ENCODE results near the gene NAT8L. TPM values are rescaled to one million over a fixed set of nuclear protein-coding genes. Genes with fewer than 3 reads are reported as not detected.

Gene NAT8L
- total RNA-seq, 1 experiment from 2014 or later, result 1.6 TPM

DNA sequence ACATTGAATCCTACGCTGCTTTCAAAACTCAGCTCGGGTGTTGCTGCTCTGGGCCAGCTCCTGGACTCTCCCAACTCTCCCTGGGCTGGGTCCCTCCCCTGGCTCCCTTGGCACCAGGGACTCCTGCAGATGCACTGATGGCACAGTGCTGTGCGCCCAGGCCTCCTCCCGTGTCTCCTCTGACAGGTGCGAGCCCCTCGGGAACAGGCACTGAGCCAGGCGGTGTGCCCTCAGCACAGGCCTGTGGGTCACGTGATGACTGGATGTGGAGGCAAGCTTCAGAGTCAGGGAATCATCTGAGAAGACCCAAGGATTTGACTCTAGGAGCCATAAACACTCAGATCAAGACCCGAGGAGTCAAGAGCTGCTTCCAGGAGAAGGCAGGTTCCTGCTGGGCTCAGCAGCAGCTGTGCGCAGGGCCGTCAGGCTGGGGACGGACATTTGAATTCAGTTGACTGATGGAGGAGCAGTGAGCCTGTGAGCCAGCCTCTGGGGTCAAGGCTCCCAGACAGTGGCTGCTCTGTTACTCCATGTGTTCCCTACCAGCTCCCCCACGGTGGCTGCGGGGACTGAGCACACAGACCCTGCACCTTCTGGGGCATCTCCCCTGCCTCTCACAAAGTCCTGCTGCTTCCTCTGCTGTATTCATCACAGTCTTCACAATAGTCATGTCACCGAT is 33.0 kb downstream of the NAT8L start:
- H3K4me1 ChIP-seq (ENCODE audit: insufficient read depth, low read length), result peaks cover 7% of the 10 kb centered on the region
- H3K36me3 ChIP-seq (ENCODE audit: low read depth, low read length), result no peaks in the 10 kb centered on the region
- ATAC-seq (no peak), DNase-seq (no peak)
- H2AFZ ChIP-seq (ENCODE audit: low read length), result no peak overlapping the region
- no peak overlapping the region for H3K4me2 ChIP-seq (ENCODE audit: low read length)
- no peaks in the 10 kb centered on the region for H4K20me1 ChIP-seq (ENCODE audit: low read length)
- no peaks in the 10 kb centered on the region for H3K79me2 ChIP-seq (ENCODE audit: low read length)
- H3K4me3 ChIP-seq (ENCODE audit: low read length), result no peak overlapping the region
- H3K9ac ChIP-seq (ENCODE audit: low read length), result no peak overlapping the region
- no TSS peak for BruUV-seq (replicated peaks)
- intact Hi-C loops (cut with micrococcal nuclease), result no loop called here
- no peaks in the 10 kb centered on the region for H3F3A ChIP-seq (ENCODE audit: low read length, unreplicated experiment)
- TF ChIP-seq EZH2 (IDR thresholded peaks at IDR 0.05; ENCODE audit: low read length, unreplicated experiment), result no peak
- POLR2A ChIA-PET (ENCODE audit: unreplicated experiment), result no interaction called here
- CTCF ChIA-PET, result no interaction called here
- no peaks in the 10 kb centered on the region for H3K9me2 ChIP-seq (replicated peaks; ENCODE audit: low read length)
- H3K27ac ChIP-seq (ENCODE audit: low read length), result no peak overlapping the region
- no peaks in the 10 kb centered on the region for H3K27me3 ChIP-seq (ENCODE audit: low read length)
- no peaks in the 10 kb centered on the region for H3K9me3 ChIP-seq (ENCODE audit: low read length)

DNA sequence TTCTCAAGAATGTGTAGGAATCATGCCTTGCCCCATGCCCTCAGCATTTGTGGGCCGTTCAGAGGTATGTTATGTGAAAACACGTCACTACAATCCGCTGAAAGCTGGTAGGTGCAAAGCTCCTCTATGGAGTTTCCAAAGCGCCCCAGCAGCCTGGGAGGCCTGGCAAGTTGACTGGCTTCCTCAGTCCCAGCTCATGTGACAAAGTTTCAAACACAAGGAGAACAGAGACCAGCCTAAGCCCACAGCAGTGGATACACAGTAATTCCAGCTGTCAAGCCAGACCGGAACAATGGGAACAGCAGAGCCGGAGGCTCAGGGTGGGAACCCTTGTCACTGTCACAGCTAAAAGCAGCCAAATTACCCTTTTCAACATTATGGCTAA is 33.5 kb downstream of the NAT8L start:
- no peak overlapping the region for H2AFZ ChIP-seq (ENCODE audit: low read length)
- H3F3A ChIP-seq (ENCODE audit: low read length, unreplicated experiment), result no peaks in the 10 kb centered on the region
- no TSS peak for BruUV-seq (replicated peaks)
- intact Hi-C loops (cut with micrococcal nuclease), result no loop called here
- ATAC-seq, result no peak
- no peaks in the 10 kb centered on the region for H3K9me3 ChIP-seq (ENCODE audit: low read length)
- no peaks in the 10 kb centered on the region for H3K79me2 ChIP-seq (ENCODE audit: low read length)
- no peak overlapping the region for H3K27ac ChIP-seq (ENCODE audit: low read length)
- no peak for DNase-seq
- H3K4me3 ChIP-seq (ENCODE audit: low read length), result no peak overlapping the region
- H3K9ac ChIP-seq (ENCODE audit: low read length), result no peak overlapping the region
- H3K27me3 ChIP-seq (ENCODE audit: low read length), result no peaks in the 10 kb centered on the region
- H3K36me3 ChIP-seq (ENCODE audit: low read depth, low read length), result no peaks in the 10 kb centered on the region
- no peaks in the 10 kb centered on the region for H4K20me1 ChIP-seq (ENCODE audit: low read length)
- ChIA-PET CTCF (no interaction called here), POLR2A (ENCODE audit: unreplicated experiment) (no interaction called here)
- no peak overlapping the region for H3K4me2 ChIP-seq (ENCODE audit: low read length)
- peaks cover 7% of the 10 kb centered on the region for H3K4me1 ChIP-seq (ENCODE audit: insufficient read depth, low read length)
- TF ChIP-seq, protein P1, sequence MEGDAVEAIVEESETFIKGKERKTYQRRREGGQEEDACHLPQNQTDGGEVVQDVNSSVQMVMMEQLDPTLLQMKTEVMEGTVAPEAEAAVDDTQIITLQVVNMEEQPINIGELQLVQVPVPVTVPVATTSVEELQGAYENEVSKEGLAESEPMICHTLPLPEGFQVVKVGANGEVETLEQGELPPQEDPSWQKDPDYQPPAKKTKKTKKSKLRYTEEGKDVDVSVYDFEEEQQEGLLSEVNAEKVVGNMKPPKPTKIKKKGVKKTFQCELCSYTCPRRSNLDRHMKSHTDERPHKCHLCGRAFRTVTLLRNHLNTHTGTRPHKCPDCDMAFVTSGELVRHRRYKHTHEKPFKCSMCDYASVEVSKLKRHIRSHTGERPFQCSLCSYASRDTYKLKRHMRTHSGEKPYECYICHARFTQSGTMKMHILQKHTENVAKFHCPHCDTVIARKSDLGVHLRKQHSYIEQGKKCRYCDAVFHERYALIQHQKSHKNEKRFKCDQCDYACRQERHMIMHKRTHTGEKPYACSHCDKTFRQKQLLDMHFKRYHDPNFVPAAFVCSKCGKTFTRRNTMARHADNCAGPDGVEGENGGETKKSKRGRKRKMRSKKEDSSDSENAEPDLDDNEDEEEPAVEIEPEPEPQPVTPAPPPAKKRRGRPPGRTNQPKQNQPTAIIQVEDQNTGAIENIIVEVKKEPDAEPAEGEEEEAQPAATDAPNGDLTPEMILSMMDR (conservative IDR thresholded peaks at IDR 0.05; ENCODE audit: low read depth, low read length), result no peak
- TF ChIP-seq EZH2 (IDR thresholded peaks at IDR 0.05; ENCODE audit: low read length, unreplicated experiment) (no peak), EZH2phosphoT487 (IDR thresholded peaks at IDR 0.05; ENCODE audit: borderline replicate concordance, low read length) (no peak)
- H3K9me2 ChIP-seq (replicated peaks; ENCODE audit: low read length), result no peaks in the 10 kb centered on the region

DNA sequence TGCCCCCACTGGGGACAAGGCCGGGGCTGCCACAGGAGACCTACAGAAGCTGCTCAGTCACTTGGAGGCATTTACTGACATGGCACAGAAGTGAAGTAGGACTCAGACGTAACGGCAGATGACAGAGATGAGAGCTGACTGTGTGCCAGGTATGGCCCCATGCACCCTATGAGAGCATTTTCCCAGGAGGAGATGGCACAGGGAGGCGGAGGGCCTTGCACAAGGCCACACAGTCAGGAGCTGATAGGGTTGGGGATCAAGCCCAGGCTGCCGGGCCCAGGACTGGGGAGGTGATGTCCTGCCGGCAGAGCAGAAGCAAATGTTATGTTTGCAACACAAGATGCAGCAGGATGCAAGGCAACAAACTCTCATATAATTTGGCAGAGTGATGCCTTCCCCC is 34.1 kb downstream of the NAT8L start:
- ChIA-PET POLR2A (ENCODE audit: unreplicated experiment) (no interaction called here), CTCF (no interaction called here)
- H2AFZ ChIP-seq (ENCODE audit: low read length), result no peak overlapping the region
- H3K36me3 ChIP-seq (ENCODE audit: low read depth, low read length), result no peaks in the 10 kb centered on the region
- no TSS peak for BruUV-seq (replicated peaks)
- no peaks in the 10 kb centered on the region for H3F3A ChIP-seq (ENCODE audit: low read length, unreplicated experiment)
- no peak overlapping the region for H3K27ac ChIP-seq (ENCODE audit: low read length)
- no peak for DNase-seq
- H4K20me1 ChIP-seq (ENCODE audit: low read length), result no peaks in the 10 kb centered on the region
- TF ChIP-seq, protein P1 (conservative IDR thresholded peaks at IDR 0.05; ENCODE audit: low read depth, low read length), result no peak
- no peak for TF ChIP-seq EZH2phosphoT487 (IDR thresholded peaks at IDR 0.05; ENCODE audit: borderline replicate concordance, low read length)
- no peak for TF ChIP-seq EZH2 (IDR thresholded peaks at IDR 0.05; ENCODE audit: low read length, unreplicated experiment)
- no peaks in the 10 kb centered on the region for H3K9me2 ChIP-seq (replicated peaks; ENCODE audit: low read length)
- H3K9ac ChIP-seq (ENCODE audit: low read length), result no peak overlapping the region
- intact Hi-C loops (cut with micrococcal nuclease), result no loop called here
- H3K9me3 ChIP-seq (ENCODE audit: low read length), result no peaks in the 10 kb centered on the region
- H3K79me2 ChIP-seq (ENCODE audit: low read length), result no peaks in the 10 kb centered on the region
- H3K4me1 ChIP-seq (ENCODE audit: insufficient read depth, low read length), result peaks cover 7% of the 10 kb centered on the region
- H3K27me3 ChIP-seq (ENCODE audit: low read length), result no peaks in the 10 kb centered on the region
- no peak overlapping the region for H3K4me2 ChIP-seq (ENCODE audit: low read length)
- no peak overlapping the region for H3K4me3 ChIP-seq (ENCODE audit: low read length)
- no peak for ATAC-seq

Measured in PC-3 (cell line).